OCI-LY1 (cell line): Measurements from ENCODE around the gene EFHD2.

ENCODE experiments used
- CTCF ChIP-seq: fragments of 200-600 bp; sonication (generic), shearing (Covaris generic); IDR thresholded peaks from 2 replicates; pipeline ENCODE4 v1.5.1; 2017; ENCODE audit warnings: mild to moderate bottlenecking, antibody characterized with exemption, low read length, moderate library complexity, mixed read lengths
- EZH2 ChIP-seq: fragments of 200-600 bp; sonication (generic), shearing (Covaris generic); IDR thresholded peaks from 2 replicates; pipeline ENCODE4 v1.8.0; 2017; ENCODE audit warnings: borderline replicate concordance, mixed run types, mild to moderate bottlenecking, antibody characterized with exemption, low read length, moderate library complexity, mixed read lengths

GRCh38 chr1:15401391-15402055 is 8.2 kb upstream of the EFHD2 start:
- TF ChIP-seq CTCF (no peak), EZH2 (no peak)
